CD14-positive monocyte (primary cell): ENCODE results near the gene RBP5. TPM values are rescaled to one million over a fixed set of nuclear protein-coding genes. Genes with fewer than 3 reads are reported as not detected.

Experiments
- DNase-seq, 3 donors: peaks; one replicate each; pipeline ENCODE4 v3.0.0-alpha.2; 2011 to 2022
- H2AFZ ChIP-seq: 2 replicates; pipeline ENCODE4 v1.6.0; 2012; ENCODE audit warnings: mild to moderate bottlenecking, low read depth, low read length, inconsistent platforms; ENCODE audit not compliant: insufficient read depth, poor library complexity, severe bottlenecking
- H3K27ac ChIP-seq, 2 donors: 1 replicate in 1 of 2; 2 replicates in 1 of 2; pipeline ENCODE4 v1.5.1; 2012 to 2013; ENCODE audit warnings: low read length in 2 of 2, control low read depth in 1 of 2, inconsistent platforms in 1 of 2, low read depth in 1 of 2, mild to moderate bottlenecking in 1 of 2
- H3K27me3 ChIP-seq, 2 donors: one replicate each; pipeline versions ENCODE4 v1.6.0 to v1.6.1; 2011 to 2013; ENCODE audit warnings: low read length in 2 of 2; ENCODE audit not compliant: control insufficient read depth in 2 of 2, insufficient read depth in 2 of 2
- H3K36me3 ChIP-seq, 2 donors: replicated peaks in 1 of 2; 1 replicate in 1 of 2; 2 replicates in 1 of 2; pipeline versions ENCODE4 v1.5.1 to v1.6.1; 2012 to 2013; ENCODE audit warnings: low read length in 2 of 2, control low read depth in 1 of 2, inconsistent platforms in 1 of 2, mild to moderate bottlenecking in 1 of 2; ENCODE audit not compliant: insufficient read depth in 2 of 2, control insufficient read depth in 1 of 2
- H3K4me1 ChIP-seq, 2 donors: 1 replicate in 1 of 2; 2 replicates in 1 of 2; pipeline versions ENCODE4 v1.5.1 to v1.6.1; 2012 to 2013; ENCODE audit warnings: low read length in 2 of 2, control low read depth in 1 of 2, inconsistent platforms in 1 of 2, mild to moderate bottlenecking in 1 of 2, moderate library complexity in 1 of 2; ENCODE audit not compliant: insufficient read depth in 2 of 2, control insufficient read depth in 1 of 2
- H3K4me2 ChIP-seq: replicated peaks from 2 replicates; pipeline ENCODE3; 2012; ENCODE audit warnings: low read length, moderate library complexity, mild to moderate bottlenecking; ENCODE audit not compliant: poor library complexity, severe bottlenecking; ENCODE audit errors: extremely low read depth
- H3K4me3 ChIP-seq, 3 experiments: fragments of 200-600 bp in 1 of 3; sonication (generic) in 1 of 3; replicated peaks in 1 of 3; 1 replicate in 2 of 3; 2 replicates in 1 of 3; pipeline ENCODE4 v1.5.1; 2011 to 2013; ENCODE audit warnings: low read length in 3 of 3, mild to moderate bottlenecking in 3 of 3, control low read depth in 2 of 3, low read depth in 2 of 3, inconsistent platforms in 1 of 3, moderate library complexity in 1 of 3
- H3K79me2 ChIP-seq: 2 replicates; pipeline ENCODE4 v1.6.0; 2012; ENCODE audit warnings: mild to moderate bottlenecking, control low read depth, inconsistent platforms, low read length, moderate library complexity; ENCODE audit not compliant: insufficient read depth
- H3K9ac ChIP-seq: 2 replicates; pipeline ENCODE4 v1.6.0; 2017; ENCODE audit warnings: low read length, mild to moderate bottlenecking; ENCODE audit not compliant: insufficient read depth, poor library complexity, severe bottlenecking
- H3K9me3 ChIP-seq, 2 donors: replicated peaks in 1 of 2; 1 replicate in 1 of 2; 2 replicates in 1 of 2; pipeline versions ENCODE4 v1.5.1 to v1.6.1; 2012 to 2013; ENCODE audit warnings: low read length in 2 of 2, control low read depth in 1 of 2; ENCODE audit not compliant: control insufficient read depth in 1 of 2, insufficient read depth in 1 of 2
- H4K20me1 ChIP-seq: 2 replicates; pipeline ENCODE4 v1.6.0; 2012; ENCODE audit warnings: mild to moderate bottlenecking, low read length, control low read depth, moderate library complexity; ENCODE audit not compliant: insufficient read depth
- H3K27ac Mint-ChIP-seq, 7 donors: one replicate each; pipeline ENCODE4 v1.8.0; 2020; ENCODE audit warnings: mild to moderate bottlenecking in 7 of 7, mixed read lengths in 7 of 7, moderate library complexity in 6 of 7, inconsistent platforms in 2 of 7
- H3K27me3 Mint-ChIP-seq, 3 donors: one replicate each; pipeline ENCODE4 v1.8.0; 2021 to 2022; ENCODE audit warnings: low read depth in 3 of 3, mild to moderate bottlenecking in 3 of 3, mixed read lengths in 3 of 3, moderate library complexity in 3 of 3, inconsistent platforms in 1 of 3
- H3K36me3 Mint-ChIP-seq, 2 donors: one replicate each; pipeline ENCODE4 v1.8.0; 2020; ENCODE audit warnings: mixed read lengths in 2 of 2, inconsistent platforms in 1 of 2, mild to moderate bottlenecking in 1 of 2
- H3K4me1 Mint-ChIP-seq: one replicate; pipeline ENCODE4 v1.8.0; 2020; ENCODE audit warnings: mild to moderate bottlenecking, mixed read lengths
- H3K4me3 Mint-ChIP-seq, 2 donors: one replicate each; pipeline ENCODE4 v1.8.0; 2020; ENCODE audit warnings: mild to moderate bottlenecking in 2 of 2, mixed read lengths in 2 of 2, moderate library complexity in 1 of 2
- H3K9me3 Mint-ChIP-seq, 7 donors: one replicate each; pipeline ENCODE4 v1.8.0; 2020 to 2022; ENCODE audit warnings: mixed read lengths in 7 of 7, mild to moderate bottlenecking in 6 of 7, moderate library complexity in 6 of 7, inconsistent platforms in 2 of 7
- CTCF ChIP-seq: fragments of 200-600 bp; IDR thresholded peaks from one replicate; pipeline ENCODE4 v1.8.0; 2022; ENCODE audit warnings: antibody characterized with exemption, mild to moderate bottlenecking
- WGBS: methylation state at CpG from one replicate; pipeline ENCODE4 v1.1.5; 2013; ENCODE audit warnings: missing lambda C conversion rate; ENCODE audit not compliant: insufficient coverage; 5-methylcytosine and 5-hydroxymethylcytosine counted together
- intact Hi-C, 2 donors: fragments of 100-400 bp; cut with micrococcal nuclease; formaldehyde crosslinking; loops; one replicate each; pipeline versions ENCODE4 v1.15.0 to v1.15.1; 2023
- polyA plus RNA-seq, 3 donors: library from polyadenylated mRNA; depleted of rRNA in 1 of 3; unstranded in 2 of 3; stranded (reverse) in 1 of 3; fragments of 300-500 nt in 2 of 3; fragments of >200 nt in 1 of 3; fragmentation: Illumina TruSeq in 2 of 3; gene quantifications; 1 replicate in 2 of 3; 2 replicates in 1 of 3; pipeline ENCODE4 v1.2.3, GENCODE V29; 2012 to 2021

The RBP5 gene
- polyA plus RNA-seq, 3 donors: not detected

GRCh38 chr12:7136676-7137075 is 8.0 kb upstream of the RBP5 start:
- peaks cover 5 to 13% (median 9%) of the 10 kb centered on the region in 3 donors for H3K27me3 Mint-ChIP-seq
- Histone ChIP-seq H2AFZ (no peak overlapping the region), H3K4me1 (peaks cover under 1 to 8% of the 10 kb centered on the region in 2 donors), H3K36me3 (peaks cover 12 to 14% of the 10 kb centered on the region in 2 donors), H3K4me3 (no peak overlapping the region), H4K20me1 (no peaks in the 10 kb centered on the region), H3K27me3 (peaks cover 3 to 4% of the 10 kb centered on the region in 2 donors), H3K9me3 (no peaks in the 10 kb centered on the region), H3K27ac (no peak overlapping the region), H3K4me2 (no peak overlapping the region), H3K79me2 (no peaks in the 10 kb centered on the region), H3K9ac (no peak overlapping the region)
- WGBS: 100% methylated on average over 2 of the region's 3 CpGs
- H3K27ac Mint-ChIP-seq: no peak overlapping the region
- peaks cover 0 to 3% (median 1%) of the 10 kb centered on the region in 7 donors for H3K9me3 Mint-ChIP-seq
- H3K4me3 Mint-ChIP-seq: no peak overlapping the region
- H3K36me3 Mint-ChIP-seq: peaks cover 35 to 39% of the 10 kb centered on the region in 2 donors
- no peak for TF ChIP-seq CTCF
- intact Hi-C loops: no loop called here
- DNase-seq: no peak
- H3K4me1 Mint-ChIP-seq: peaks cover 8% of the 10 kb centered on the region

- no peak for TF ChIP-seq CTCF
- H3K4me1 Mint-ChIP-seq: peaks cover 13% of the 10 kb centered on the region
- intact Hi-C loops: no loop called here
- Histone ChIP-seq H3K4me1 (peaks cover 6 to 11% of the 10 kb centered on the region in 2 donors), H3K9ac (no peak overlapping the region), H3K79me2 (no peaks in the 10 kb centered on the region), H3K36me3 (peaks cover 12 to 14% of the 10 kb centered on the region in 2 donors), H3K4me3 (no peak overlapping the region), H3K4me2 (no peak overlapping the region), H3K27me3 (peaks cover 5 to 10% of the 10 kb centered on the region in 2 donors), H2AFZ (no peak overlapping the region), H4K20me1 (no peaks in the 10 kb centered on the region), H3K9me3 (no peaks in the 10 kb centered on the region), H3K27ac (no peak overlapping the region)
- peaks cover 29 to 36% of the 10 kb centered on the region in 2 donors for H3K36me3 Mint-ChIP-seq
- H3K4me3 Mint-ChIP-seq: no peak overlapping the region
- no peak for DNase-seq
- H3K27ac Mint-ChIP-seq: no peak overlapping the region
- peaks cover 11 to 18% (median 15%) of the 10 kb centered on the region in 3 donors for H3K27me3 Mint-ChIP-seq
- 97% methylated on average over 6 of the region's 7 CpGs for WGBS
- peaks cover 0 to 6% (median 1%) of the 10 kb centered on the region in 7 donors for H3K9me3 Mint-ChIP-seq
Measured at GRCh38 chr12:7136071-7136470, 7.4 kb upstream of the RBP5 start.
